Activated CD4-positive, CD25-positive, alpha-beta regulatory T cell treated with anti-CD3 and anti-CD28 coated beads, Interleukin-2, amount 50 U/mL, for 16 hours (primary cell): ENCODE data around the gene RASGRF2.

Source experiments
- DNase-seq: peaks from one replicate; pipeline ENCODE4 v3.0.0-alpha.2; 2020; ENCODE audit warnings: low read depth, low spot score

Gene RASGRF2, protein sequence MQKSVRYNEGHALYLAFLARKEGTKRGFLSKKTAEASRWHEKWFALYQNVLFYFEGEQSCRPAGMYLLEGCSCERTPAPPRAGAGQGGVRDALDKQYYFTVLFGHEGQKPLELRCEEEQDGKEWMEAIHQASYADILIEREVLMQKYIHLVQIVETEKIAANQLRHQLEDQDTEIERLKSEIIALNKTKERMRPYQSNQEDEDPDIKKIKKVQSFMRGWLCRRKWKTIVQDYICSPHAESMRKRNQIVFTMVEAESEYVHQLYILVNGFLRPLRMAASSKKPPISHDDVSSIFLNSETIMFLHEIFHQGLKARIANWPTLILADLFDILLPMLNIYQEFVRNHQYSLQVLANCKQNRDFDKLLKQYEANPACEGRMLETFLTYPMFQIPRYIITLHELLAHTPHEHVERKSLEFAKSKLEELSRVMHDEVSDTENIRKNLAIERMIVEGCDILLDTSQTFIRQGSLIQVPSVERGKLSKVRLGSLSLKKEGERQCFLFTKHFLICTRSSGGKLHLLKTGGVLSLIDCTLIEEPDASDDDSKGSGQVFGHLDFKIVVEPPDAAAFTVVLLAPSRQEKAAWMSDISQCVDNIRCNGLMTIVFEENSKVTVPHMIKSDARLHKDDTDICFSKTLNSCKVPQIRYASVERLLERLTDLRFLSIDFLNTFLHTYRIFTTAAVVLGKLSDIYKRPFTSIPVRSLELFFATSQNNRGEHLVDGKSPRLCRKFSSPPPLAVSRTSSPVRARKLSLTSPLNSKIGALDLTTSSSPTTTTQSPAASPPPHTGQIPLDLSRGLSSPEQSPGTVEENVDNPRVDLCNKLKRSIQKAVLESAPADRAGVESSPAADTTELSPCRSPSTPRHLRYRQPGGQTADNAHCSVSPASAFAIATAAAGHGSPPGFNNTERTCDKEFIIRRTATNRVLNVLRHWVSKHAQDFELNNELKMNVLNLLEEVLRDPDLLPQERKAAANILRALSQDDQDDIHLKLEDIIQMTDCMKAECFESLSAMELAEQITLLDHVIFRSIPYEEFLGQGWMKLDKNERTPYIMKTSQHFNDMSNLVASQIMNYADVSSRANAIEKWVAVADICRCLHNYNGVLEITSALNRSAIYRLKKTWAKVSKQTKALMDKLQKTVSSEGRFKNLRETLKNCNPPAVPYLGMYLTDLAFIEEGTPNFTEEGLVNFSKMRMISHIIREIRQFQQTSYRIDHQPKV (N-terminal part only)

DNA sequence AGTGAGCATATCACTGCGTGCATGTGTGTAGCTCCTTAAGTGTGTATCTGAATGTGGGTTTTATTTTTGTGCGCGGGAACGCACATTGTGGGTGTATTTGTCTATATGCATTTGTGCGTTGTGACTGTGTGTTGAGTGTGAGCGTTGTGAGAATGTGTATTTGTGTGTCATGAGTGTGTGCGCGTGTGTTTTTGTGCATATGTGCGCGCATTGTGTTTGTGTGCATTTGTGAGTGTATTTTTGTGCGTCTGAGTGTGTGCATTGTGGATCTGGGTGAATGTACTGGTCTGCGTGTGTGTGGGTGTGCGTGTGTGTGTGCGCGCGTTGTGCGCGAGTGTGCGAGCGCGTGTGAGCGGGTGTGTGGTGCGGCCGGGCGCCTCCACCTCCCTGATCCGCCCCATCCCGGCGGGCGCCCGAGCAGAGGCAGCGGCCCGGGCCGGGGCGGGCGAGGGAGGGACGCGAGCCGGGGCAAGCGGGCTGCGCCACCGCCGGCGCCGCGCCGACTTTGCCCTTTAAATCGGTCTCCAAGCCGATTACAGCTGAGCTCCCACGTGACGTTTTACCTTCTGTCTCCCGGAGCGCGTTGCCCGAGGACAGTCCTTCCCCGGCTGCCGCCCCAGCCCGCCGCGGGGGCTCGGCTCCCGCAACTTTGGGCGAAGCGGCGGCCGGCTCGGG lies at the start of gene RASGRF2:
RASGRF2 (plus strand) TSS at position 596 of the 675 bp plus-strand sequence. CDS start 376 bp downstream, outside the sequence.
- DNase-seq, result no peak

DNA sequence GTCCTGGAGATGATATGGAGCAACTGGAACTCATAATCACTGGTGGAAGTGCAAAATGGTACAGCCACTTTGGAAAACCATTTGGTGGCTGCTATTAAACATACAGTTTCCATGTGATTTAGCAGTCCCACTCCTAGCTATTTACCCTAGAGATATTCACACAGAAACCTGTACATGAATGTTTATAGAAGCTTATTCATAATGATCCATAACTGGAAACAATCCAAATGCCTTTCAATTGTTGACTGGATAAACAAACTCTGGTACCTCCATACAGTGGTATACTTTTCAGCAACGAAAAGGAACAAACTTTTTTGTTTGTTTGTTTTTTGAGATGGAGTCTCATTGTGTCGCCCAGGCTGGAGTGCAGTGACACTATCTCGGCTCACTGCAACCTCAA lies 47.7 kb upstream of the RASGRF2 start:
- no peak for DNase-seq

- no peak for DNase-seq
These were observed 44.4 kb upstream of the RASGRF2 start for GRCh38 chr5:80915716-80916115.

- no peak for DNase-seq
These were observed 43.5 kb upstream of the RASGRF2 start for GRCh38 chr5:80916676-80917075.

GRCh38 chr5:80917631-80918030 lies 42.5 kb upstream of the RASGRF2 start:
- DNase-seq, result no peak

DNA sequence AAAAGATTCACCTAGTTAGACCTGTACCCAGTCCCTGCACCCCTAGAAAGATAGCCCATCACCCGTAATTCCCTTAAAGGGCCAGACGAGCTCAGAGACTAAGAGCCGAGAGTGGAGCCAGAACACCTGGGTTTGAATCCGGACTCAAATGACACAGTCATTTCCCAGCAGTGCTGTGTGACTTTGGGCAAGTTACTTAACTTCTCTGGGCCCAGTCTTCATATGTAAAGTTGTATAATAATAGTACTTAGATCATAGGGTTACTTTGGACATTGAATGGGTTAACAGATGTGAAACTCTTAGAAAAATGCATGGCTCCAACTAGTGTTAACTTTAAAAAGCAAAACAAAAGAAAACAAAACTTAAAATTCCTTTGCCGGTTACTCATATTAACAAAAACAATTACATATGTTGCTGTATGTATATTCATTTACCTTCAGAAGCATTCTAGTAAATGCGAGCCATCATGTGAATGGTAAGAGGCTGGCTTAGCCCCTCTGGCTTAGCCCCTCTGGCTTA lies 40.4 kb upstream of the RASGRF2 start:
- no peak for DNase-seq

DNA sequence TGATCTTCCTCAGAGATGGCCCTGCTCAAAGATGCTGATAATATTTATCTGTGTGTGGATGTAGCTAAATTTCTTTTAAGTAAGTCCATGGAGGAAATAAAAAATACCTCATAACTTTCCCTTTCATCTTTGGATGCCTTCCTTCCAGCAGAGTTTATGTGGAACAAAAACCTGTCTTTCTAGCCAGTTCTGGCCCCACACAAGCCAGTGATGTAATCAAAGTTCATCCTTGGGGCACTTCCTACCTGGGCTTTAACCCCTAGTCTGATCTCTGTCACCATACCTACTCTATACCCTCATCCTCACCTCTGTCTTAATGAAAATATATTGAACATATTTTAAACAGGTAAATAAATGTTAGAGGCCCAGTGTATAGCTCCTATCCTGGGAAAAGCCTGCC lies 39.8 kb upstream of the RASGRF2 start:
- DNase-seq, result no peak

DNA sequence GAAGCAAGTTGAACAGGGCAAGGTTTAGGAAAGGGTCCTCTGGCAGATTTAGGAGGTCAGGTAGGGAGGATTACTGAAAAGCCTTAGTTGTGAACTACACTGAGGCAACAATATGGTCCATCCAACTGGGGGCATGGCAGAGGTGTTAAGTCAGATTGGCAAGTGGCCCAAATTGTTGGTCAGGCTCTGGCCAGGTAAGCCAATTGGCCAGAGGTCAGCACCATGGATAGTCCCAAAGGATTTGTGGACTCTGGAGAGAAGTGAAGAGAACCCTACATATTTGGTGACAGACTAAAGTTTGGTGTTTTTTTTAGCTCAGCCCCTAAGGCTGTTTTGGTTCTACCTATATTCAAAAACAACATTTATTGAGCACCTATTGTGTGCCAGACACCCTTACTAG lies 39.1 kb upstream of the RASGRF2 start:
- DNase-seq, result no peak

GRCh38 chr5:80925931-80926330 lies 34.2 kb upstream of the RASGRF2 start:
- DNase-seq, result no peak

DNA sequence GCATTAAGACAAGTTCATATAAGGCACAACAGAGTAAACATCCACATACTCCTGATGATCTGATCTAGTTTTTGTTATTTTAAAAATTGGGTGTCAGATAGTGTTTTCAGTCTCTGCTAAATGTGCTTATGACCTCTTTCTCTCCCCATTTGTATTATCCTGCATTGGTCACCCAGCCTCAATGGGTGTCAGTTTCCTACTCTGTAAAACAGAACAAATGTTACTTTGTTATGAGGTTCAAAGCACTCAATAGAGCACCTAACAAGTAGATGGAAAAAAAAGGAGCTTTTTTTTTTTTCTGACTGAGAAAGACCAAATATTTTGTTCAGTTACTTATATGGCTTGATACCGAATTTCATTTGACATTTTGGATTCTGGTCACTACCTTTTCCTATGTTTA lies 33.6 kb upstream of the RASGRF2 start:
- no peak for DNase-seq

DNA sequence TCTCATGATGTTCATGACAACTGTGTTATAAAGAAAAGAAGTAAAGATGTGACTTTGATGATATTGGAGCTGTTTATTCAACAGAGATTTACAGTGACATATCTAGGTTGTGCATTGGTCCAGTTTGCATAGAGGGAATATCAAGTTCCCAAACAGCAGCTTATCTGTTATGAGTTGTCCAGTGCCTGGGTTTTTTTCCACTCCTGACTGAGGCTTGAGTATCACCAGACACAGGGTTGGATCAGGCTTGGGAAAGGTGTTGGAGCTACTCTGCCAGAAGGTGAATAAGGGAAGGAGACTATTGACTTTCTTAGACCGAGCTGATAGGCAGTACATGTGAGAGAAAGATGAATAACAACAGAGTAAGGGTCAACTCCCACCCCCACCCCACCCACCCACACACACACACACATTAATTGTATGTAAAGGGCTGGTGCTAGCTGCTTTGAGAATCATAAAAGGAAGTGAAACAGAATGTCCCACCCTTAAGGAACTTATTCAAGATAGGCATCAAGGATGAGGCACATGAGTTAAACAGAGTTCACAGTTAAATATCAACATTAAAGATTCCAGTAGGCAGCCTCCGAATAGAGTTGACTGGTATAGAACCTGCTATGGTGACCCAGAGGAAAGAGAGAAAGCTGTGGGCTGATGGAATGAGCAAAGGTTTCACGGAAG lies 33.0 kb upstream of the RASGRF2 start:
- no peak for DNase-seq

- no peak for DNase-seq
These were observed 32.1 kb upstream of the RASGRF2 start for GRCh38 chr5:80928073-80928472.

GRCh38 chr5:80930940-80931339 lies 29.2 kb upstream of the RASGRF2 start:
- no peak for DNase-seq

DNA sequence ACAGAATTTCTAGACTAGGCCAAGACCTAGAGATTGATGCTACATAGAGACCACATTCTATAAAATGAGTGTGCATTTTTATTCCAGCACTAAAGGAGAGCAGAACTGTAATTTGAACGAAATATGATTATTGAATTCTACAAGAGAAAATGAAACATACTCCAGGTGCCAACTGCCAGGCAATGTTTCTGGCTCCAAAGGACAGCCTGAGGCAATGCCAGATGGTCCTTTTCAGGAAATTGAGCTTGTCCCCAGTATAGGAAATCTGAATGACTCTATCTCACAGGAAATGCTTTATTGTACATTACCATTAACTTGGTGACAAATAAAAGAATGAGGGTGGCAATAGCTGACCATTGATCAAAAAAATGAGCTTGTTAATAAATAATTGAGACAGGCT lies 28.8 kb upstream of the RASGRF2 start:
- no peak for DNase-seq

GRCh38 chr5:80933036-80933435 lies 27.1 kb upstream of the RASGRF2 start:
- no peak for DNase-seq

DNA sequence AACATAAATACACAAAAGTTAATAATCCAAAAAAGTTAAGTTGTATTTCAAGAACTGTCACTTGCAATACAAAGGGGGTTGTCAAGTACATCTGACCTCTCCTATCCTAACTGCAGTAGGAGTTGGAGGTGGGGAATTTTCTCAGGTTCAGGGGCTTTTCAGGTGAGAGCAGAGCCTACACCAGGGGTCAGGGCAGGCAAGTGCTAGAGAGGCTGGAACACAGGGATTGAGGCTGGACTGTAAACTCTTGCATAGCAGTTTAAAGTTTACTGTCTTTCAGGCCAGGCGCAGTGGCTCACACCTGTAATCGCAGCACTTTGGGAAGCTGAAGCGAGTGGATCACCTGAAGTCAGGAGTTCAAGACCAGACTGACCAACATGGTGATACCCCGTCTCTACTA lies 25.4 kb upstream of the RASGRF2 start:
- DNase-seq, result no peak

DNA sequence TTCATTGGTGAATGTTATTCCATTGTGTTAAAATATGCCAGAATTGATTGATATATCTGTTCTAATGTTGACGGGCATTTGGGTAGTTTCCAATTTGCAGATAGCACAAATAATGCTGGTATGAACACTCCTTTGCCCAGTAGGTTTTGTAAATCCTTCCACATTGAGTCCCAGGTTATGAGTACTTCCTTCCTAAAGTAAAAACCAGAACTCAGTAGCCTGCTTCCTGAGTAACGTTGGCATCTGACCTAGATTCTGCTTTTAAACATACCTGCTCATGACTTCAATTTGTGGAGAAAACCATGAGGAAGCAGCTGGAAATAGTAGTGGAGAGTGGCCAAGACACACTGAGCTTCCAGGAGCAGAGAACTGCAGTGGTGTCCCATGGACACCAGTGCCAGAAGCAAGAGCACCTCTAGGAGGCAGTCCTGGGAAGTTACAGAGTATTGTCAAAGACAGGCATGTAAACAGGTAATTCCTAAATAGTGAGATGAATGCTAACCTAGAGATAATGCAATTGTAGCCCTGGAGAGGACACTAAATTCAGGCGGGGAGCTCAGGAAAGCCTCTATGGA lies 24.3 kb upstream of the RASGRF2 start:
- no peak for DNase-seq

GRCh38 chr5:80936881-80937280 lies 23.3 kb upstream of the RASGRF2 start:
- DNase-seq, result no peak

DNA sequence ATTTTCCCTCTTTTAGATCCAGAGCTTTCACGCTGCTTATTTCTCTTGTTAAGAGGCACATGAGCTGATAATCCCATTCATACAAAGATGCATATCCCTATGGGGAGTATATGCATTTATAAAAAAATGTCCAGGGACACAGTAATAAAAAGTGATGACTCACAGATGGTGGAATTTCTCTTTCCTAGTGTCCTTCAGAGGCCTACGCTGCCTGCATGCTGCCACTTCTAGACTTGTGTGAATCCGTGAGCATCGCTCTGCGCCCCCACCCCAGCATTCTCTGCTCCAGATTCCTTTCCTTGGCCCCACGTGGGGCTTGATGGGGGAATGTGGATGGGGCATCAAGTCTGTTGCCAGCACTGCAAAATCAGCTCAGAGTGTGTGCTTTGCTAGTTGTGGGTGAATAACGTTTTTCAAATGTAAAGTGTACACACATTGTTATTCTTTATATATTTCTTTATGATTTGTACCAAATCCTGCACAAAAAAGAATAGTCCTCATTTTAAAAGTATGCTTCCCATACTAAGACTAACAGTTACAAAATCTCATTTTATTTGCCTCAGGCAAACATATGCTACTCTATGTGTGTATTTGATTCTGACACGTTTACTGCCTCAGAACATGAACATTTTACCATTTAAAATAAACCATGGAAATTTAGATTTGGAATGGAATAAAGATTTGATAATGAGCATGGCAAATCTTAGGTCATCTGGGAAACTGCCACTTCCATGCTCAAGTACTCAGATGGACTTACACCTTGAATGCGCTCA lies 22.4 kb upstream of the RASGRF2 start:
- DNase-seq, result no peak

DNA sequence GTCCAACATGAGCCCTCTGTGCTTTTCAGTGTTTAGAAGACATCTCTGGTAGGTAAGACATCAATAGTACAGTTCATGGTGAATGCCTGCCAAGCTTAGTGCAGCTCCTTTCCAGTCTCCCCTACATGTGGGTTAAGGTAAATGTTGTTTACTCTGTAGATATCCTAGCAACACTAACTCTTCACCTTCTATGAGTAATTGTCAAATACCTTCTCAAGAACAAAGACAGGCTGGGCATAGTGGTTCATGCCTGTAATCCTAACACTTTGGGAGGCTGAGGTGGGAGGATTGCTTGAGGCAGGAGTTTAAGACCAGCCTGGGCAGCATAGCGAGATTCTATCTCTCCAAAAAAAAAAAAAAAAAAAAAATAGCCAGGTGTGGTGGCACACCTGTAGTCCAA lies 18.7 kb upstream of the RASGRF2 start:
- no peak for DNase-seq
